DMS153 treated with DMSO at 0.1 percent for 48 hours (cell line): ENCODE data around the gene KAT8.
A peak's percentile ranks its signal among the peaks of the same experiment; 100 is the strongest.

Experiments used
- DNase-seq: peaks from one replicate; lab custom pipeline; 2025; ENCODE audit not compliant: unreplicated experiment; lab: John Stamatoyannopoulos, UW

The KAT8 gene

DNA sequence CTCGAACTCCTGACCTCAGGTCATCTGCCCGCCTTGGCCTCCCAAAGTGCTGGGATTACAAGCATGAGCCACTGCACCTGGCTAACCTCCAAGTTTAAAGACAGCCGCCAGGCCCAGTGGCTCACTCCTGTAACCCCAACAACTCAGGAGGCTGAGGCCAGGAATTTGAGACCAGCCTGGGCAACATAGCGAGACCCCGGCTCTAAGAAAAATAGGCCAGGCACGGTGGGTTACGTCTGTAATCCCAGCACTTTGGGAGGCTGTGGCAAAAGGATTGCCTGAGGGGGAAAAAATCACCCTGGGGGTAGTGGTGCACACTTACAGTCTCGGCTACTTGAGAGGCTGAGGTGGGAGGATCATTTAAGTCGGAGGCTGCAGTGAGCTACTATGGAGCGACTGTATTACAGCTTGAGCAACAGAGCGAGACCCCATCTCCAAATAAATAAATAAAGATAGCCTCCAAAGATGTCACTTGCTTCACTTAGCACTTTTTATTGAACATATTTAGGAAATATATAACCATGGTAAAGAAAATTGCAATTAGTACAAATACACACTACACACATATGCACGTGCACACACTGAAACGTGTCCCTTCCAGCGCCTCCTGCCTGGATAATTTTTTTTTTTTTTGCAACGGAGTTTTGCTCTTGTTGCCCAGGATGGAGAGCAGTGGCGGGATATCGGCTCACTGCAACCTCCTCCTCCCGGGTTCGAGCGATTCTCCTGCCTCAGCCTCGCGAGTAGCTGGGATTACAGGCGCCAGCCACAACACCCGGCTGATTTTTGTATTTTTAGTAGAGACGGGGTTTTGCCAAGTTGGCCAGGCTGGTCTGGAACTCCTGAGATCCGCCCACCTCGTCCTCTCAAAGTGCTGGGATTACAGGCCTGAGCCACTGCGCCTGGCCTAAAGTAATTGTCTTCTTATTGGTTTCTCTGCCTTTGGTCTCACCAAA is 10.7 kb upstream of the KAT8 start:
- DNase-seq, result no peak

GRCh38 chr16:31107465-31107867 is 10.0 kb upstream of the KAT8 start:
- no peak for DNase-seq

DNA sequence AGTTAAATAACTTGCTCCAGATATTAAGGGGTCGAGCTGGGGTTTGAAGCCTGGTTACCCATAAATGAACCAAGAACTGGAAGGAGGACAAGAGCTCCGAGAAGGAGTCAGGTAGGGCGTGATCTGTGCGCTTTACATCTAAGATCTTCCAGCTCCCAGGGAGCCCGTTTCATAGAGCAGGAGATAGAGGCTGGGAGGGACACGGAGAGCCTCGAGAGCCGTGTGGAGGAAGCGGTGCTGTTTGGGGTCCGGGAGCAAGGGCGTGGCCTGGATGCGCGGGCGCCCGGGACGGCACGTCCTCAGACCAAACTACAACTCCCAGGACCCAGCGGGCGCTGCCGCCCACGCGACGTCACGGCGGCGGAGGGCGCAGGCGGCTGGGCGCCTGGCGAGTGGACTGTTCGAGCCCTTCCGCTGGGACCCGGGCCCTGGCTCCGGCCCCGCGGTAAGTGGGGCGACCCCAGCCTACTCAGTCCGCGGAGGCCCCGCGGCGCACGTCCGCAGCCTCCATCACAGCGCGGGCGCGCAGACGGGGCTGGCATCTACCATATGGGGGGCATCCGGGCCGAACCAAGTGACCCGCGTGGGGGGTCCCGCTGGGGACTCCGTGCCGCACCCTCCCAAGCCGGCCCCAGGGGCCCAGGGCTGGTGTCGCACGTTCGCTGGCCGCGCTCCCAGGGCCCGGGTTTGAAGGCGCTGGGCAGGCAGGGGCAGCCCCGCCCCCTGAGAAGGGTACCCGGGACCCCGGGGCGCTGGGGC is 9.2 kb upstream of the KAT8 start, which contains the start of gene BCKDK:
Gene BCKDK, plus strand, starts transcription at position 352 of the 759 bp plus-strand sequence. CDS start 838 bp downstream, outside the sequence.
- peak; percentile 26 for DNase-seq

GRCh38 chr16:31108794-31109558 is 8.5 kb upstream of the KAT8 start:
- no peak for DNase-seq

DNA sequence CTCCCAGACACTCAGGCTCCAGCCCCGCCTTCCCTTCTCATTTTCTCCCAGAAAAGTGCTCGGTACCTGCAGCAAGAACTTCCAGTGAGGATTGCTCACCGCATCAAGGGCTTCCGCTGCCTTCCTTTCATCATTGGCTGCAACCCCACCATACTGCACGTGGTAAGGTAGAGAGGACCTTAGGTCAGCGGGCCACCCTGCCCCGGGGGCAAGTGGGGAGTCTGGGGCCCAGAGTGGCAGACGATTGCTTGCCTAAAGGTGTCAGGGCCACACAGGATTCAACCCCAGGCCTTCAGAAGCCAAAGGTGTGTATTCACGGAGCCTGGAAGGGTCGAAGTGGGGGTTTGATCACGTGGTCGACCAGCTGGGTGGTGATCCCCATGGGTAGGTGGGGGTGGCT is 7.8 kb upstream of the KAT8 start:
- DNase-seq, result no peak

DNA sequence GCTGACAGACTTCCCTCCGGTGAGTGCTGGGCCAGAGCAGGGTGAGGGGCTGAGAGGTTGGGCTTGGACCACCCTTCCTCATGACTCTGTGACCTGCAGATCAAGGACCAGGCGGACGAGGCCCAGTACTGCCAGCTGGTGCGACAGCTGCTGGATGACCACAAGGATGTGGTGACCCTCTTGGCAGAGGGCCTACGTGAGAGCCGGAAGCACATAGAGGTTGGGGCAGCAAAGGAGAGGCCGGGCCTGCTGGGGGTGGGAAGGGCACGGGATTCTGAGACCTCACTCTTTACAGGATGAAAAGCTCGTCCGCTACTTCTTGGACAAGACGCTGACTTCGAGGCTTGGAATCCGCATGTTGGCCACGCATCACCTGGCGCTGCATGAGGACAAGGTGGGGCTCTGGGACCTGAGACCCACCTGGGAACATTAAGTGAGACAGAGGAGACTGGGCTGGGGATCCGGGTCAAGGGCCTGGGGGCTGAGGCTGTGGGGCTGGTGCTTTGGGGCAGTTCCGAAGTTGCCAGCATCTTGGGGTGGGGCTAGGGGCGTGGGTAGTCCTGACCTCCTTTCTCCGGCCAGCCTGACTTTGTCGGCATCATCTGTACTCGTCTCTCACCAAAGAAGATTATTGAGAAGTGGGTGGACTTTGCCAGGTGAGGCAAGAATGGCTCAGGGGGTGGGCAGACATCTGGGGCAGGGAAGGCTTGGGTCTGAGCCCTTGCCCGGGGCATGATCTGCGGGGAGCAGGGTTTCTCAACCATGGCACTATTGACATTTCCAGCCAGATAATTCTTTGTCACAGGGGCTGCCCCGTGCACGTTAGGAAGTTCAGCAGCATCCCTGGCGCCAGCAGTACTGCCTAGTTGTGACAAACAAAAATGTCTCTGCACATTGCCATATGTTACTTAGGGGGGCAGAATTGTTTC is 7.1 kb upstream of the KAT8 start:
- no peak for DNase-seq

GRCh38 chr16:31111881-31112466 is 5.5 kb upstream of the KAT8 start:
- no peak for DNase-seq

DNA sequence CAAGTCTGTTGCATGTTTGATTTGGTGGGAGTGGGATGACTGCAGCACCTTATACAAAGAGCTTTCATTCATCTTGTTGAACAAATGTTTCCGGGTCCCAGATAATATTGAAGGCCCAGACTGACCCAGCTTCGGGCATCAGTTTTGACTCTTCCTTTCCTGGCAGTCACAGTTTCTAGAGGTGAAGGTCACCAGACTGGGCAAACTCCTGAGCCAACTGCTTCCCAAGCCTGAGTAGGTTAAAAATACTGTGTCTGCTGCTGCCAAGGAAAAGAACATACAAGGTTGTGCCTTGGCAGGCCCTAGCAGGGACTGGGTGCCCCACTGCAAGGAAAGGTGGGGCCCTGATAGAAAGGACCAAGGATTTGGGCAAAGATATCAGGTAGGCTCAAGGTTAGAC is 4.8 kb upstream of the KAT8 start:
- no peak for DNase-seq

GRCh38 chr16:31113121-31114120 is 4.0 kb upstream of the KAT8 start:
- no peak for DNase-seq

DNA sequence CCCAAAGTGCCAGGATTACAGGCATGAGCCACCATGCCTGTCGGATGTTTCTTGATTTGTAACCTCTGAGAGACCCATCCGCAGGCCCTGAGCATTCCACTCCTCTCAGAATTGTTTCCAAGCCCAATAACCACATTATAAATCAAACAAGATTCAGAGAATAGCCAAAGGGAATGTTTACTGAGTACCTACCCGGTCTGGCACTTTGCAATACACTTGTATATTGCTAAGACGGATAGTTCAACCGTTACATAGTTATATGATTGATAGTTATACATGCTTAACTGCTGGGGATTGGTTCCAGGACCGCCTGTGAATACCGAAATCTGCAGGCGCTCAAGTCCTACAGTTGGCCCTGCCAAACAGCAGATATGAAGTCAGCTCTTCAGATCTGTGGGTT is 3.0 kb upstream of the KAT8 start:
- no peak for DNase-seq

- DNase-seq, result no peak
Observed at GRCh38 chr16:31118223-31119155, 1.0 kb downstream of the KAT8 start.

GRCh38 chr16:31120129-31120528 is 2.7 kb downstream of the KAT8 start:
- DNase-seq, result no peak

DNA sequence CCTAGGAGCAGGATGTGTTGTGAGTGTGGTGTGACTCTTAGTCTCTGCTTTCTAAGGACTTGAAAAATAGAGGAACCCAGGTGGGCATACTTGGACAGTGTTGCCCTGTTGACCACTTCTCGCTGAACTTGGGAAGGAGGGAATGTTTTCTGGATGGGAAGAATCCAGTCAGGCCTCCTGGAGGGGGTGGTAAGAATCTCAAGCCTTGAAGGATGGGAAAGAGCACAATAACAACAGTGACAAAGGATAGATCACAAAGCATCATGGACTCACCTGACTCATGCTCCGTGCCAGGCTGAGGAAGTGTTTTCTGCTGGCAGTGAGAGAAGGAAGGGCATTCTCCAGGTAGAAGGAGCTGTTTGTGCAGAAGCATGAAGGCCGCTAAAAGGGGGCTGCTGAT is 8.4 kb downstream of the KAT8 start:
- no peak for DNase-seq

DNA sequence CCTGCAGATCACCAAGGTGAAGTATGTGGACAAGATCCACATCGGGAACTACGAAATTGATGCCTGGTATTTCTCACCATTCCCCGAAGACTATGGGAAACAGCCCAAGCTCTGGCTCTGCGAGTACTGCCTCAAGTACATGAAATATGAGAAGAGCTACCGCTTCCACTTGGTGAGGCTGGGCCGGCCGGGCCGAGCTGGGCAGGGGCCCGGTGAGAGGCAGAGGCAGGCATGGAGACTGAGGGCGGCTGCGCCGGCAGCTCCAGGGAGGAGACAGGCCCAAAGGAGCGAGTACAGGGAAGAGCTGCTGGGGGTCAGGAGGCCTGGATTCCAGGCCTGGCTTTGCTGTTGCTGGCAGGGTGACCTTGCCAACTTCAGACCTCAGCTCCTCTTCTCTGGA is 9.7 kb downstream of the KAT8 start:
- no peak for DNase-seq

DNA sequence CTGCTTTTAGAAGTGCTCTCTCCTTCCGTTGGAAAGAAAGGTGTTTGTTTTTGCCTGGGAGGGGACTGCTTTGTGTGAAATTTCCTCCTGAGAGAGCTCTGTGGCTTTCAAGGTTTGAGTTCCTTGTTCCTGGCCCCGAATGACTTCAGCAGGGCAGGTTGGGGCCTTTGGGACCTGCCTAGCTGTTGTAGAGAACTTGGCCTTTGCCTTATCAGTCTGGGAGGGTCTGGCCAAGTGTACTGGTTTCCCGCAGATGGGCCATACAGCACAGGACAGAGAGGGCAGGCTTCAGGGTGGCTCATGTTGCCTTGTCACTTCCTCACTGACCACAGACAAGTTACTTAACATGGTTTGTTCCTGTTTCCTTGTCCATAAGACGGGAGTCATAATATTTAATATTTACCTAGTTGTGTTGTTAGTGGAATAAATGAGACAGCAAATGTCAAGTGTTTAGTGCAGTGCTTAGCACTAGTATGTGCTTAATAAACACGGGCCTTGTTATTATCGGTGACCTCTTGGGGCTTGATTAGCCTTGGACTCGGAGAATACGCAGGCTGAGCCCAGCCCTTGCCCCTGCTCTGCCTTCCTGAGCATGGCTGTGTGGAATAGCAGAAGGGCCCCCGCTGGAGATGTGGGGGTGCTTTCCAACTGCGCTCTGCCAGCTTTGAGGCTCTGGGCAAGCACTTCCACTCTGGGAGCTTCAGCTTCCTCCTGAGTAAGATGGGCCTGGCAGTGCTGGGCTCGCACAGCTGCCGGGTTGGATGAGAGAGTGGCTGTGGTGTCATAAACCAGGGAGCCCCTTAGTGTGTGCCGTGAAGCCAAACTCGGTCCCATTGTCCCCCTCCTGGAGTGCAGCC is 11.5 kb downstream of the KAT8 start:
- DNase-seq, result no peak

GRCh38 chr16:31129568-31130335 is 12.3 kb downstream of the KAT8 start:
- DNase-seq, result no peak
